ENCODE data around the gene CGB1.
A peak's percentile ranks its signal among the peaks of the same experiment; 100 is the strongest.

DNA sequence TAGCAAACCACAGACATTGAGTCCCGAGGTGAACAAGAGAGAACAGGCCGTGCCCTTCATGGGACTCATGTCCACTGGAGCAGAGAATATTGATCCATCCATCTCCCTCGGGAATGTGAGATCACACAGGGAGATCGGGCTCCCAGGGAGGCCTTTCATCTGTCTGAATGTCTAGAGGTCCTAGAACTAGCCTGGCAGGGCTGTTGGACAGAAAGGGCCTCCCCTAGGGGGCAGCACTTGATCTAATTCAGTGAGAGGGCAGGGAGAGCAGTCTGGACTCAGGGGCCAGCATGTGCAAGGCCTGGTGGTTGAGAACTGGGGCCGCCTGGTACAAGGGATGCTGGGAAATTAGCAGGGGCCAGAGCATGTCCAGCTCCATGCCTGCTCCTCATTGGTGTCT lies 38.7 kb downstream of the CGB1 start:
- TF ChIP-seq, protein P1, sequence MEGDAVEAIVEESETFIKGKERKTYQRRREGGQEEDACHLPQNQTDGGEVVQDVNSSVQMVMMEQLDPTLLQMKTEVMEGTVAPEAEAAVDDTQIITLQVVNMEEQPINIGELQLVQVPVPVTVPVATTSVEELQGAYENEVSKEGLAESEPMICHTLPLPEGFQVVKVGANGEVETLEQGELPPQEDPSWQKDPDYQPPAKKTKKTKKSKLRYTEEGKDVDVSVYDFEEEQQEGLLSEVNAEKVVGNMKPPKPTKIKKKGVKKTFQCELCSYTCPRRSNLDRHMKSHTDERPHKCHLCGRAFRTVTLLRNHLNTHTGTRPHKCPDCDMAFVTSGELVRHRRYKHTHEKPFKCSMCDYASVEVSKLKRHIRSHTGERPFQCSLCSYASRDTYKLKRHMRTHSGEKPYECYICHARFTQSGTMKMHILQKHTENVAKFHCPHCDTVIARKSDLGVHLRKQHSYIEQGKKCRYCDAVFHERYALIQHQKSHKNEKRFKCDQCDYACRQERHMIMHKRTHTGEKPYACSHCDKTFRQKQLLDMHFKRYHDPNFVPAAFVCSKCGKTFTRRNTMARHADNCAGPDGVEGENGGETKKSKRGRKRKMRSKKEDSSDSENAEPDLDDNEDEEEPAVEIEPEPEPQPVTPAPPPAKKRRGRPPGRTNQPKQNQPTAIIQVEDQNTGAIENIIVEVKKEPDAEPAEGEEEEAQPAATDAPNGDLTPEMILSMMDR (optimal IDR thresholded peaks at IDR 0.05 in 1 of 3, IDR thresholded peaks at IDR 0.05 in 1 of 3, conservative IDR thresholded peaks at IDR 0.05 in 1 of 3; ENCODE audit: extremely low read depth in 1 of 3, insufficient read depth in 2 of 3, low read length in 3 of 3): peak; percentile 60 to 72 (median 71)
- TF ChIP-seq EZH2 (IDR thresholded peaks at IDR 0.05; ENCODE audit: low read length): no peak
